ENCODE measurements around the gene IL1RAPL2. TPM values are rescaled to one million over a fixed set of nuclear protein-coding genes. Genes with fewer than 3 reads are reported as not detected.

IL1RAPL2 gene
- total RNA-seq, 4 donors from 2014 or later = 0.50 to 1.3 (median 0.67) TPM

DNA sequence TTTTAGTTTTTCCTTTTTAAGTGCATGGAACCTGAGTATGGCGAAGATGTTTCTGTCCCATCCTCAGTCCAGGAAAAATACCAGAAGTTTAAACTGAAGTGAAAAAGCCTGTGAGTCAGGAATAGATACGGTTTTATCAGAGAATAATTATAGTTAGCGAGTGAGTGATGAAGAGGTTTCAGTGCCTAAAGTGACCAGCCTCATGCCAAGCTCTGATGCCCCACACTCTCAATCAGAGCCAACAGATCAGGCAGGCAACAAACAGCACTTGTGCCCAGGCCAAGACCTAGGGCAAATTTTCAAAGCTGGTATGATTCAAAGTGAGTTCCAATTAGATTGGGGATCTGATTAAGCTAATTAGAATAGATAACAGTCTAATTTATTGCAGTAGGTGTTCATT, 1043.5 kb downstream of the IL1RAPL2 start:
- H3K9me3 ChIP-seq = no peaks in the 10 kb centered on the region
- no peaks in the 10 kb centered on the region for H3K36me3 ChIP-seq
- TF ChIP-seq POLR2A (IDR thresholded peaks at IDR 0.05; ENCODE audit: low read depth) (no peak), POLR2AphosphoS5 (IDR thresholded peaks at IDR 0.05) (no peak), EP300 (IDR thresholded peaks at IDR 0.05) (no peak)
- TF ChIP-seq, protein P1, sequence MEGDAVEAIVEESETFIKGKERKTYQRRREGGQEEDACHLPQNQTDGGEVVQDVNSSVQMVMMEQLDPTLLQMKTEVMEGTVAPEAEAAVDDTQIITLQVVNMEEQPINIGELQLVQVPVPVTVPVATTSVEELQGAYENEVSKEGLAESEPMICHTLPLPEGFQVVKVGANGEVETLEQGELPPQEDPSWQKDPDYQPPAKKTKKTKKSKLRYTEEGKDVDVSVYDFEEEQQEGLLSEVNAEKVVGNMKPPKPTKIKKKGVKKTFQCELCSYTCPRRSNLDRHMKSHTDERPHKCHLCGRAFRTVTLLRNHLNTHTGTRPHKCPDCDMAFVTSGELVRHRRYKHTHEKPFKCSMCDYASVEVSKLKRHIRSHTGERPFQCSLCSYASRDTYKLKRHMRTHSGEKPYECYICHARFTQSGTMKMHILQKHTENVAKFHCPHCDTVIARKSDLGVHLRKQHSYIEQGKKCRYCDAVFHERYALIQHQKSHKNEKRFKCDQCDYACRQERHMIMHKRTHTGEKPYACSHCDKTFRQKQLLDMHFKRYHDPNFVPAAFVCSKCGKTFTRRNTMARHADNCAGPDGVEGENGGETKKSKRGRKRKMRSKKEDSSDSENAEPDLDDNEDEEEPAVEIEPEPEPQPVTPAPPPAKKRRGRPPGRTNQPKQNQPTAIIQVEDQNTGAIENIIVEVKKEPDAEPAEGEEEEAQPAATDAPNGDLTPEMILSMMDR (IDR thresholded peaks at IDR 0.05) = no peak
- WGBS = 75% methylated on average over 3 of the region's 3 CpGs
- H3K27ac ChIP-seq (replicated peaks in 1 of 4) = no peak overlapping the region
- H3K27me3 ChIP-seq = no peaks in the 10 kb centered on the region
- no peak overlapping the region for H3K4me3 ChIP-seq
- no peaks in the 10 kb centered on the region for H3K4me1 ChIP-seq
- intact Hi-C loops (cut with DNase I) = no loop called here
- DNase-seq (ENCODE audit: extremely low spot score) = no peak

DNA sequence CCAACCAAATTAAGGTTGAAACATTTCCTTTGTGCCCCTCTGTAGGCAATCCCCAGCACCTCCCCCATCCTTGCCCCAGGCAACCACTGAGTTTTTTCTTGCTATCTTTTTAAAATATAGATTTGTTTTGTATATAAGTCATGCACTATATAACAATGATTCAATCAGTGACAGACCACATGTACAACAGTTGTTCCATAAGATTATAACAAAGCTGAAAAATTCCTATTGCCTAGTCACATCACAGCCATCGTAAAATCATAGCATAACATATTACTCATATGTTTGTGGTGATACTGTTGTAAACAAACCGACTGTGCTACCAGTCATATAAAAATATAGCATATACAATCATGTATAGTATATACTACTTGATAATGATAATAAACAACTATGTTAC, 1044.4 kb downstream of the IL1RAPL2 start:
- Histone ChIP-seq H3K4me3 (no peak overlapping the region), H3K27ac (replicated peaks in 1 of 4) (no peak overlapping the region), H3K27me3 (no peaks in the 10 kb centered on the region), H3K9me3 (no peaks in the 10 kb centered on the region), H3K36me3 (no peaks in the 10 kb centered on the region), H3K4me1 (no peaks in the 10 kb centered on the region)
- 62% methylated on average over 2 of the region's 2 CpGs for WGBS
- TF ChIP-seq POLR2A (IDR thresholded peaks at IDR 0.05; ENCODE audit: low read depth) (no peak), EP300 (IDR thresholded peaks at IDR 0.05) (no peak), POLR2AphosphoS5 (IDR thresholded peaks at IDR 0.05) (no peak)
- TF ChIP-seq, protein P1 (IDR thresholded peaks at IDR 0.05) = no peak
- DNase-seq (ENCODE audit: extremely low spot score) = no peak
- intact Hi-C loops (cut with DNase I) = no loop called here

DNA sequence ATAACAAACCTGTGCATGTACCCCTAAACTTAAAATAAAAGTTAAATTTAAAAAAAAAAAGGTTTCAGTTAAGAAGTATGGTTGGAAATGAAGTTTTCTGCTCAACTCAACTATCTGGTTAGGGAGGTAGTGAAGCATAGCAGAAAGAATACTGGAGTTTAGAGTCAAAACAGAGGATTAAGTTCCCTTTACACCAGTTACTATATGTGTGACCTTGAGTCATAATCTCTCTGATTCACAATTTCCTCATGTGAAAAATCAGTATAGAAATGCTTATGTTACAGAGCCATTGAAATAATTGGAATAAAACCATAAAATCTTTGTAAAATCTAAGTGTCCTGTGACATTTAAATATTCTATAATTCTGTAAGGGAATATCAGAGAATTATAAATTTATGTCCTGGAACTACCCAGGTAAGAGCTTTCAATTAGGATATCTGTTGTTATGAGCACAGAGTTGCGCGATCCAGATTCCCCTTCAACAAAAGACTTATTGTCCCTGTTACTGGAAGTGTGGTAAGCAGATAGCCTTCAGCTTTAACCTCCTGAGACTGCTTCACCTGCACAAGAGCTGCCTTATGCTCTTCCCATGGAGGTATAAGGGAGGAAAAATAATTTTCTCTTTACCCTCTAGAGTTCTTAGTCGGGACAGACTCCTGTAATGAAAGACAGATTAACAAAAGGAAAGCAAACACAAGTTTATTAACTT, 1052.5 kb downstream of the IL1RAPL2 start:
- no peak overlapping the region for H3K27ac ChIP-seq (replicated peaks in 1 of 4)
- no peak for DNase-seq (ENCODE audit: extremely low spot score)
- H3K4me3 ChIP-seq = no peak overlapping the region
- peaks cover 0 to 4% (median 0%) of the 10 kb centered on the region in 4 donors for H3K27me3 ChIP-seq
- intact Hi-C loops (cut with DNase I) = no loop called here
- H3K36me3 ChIP-seq = no peaks in the 10 kb centered on the region
- H3K9me3 ChIP-seq = no peaks in the 10 kb centered on the region
- WGBS = 77% methylated on average over 3 of the region's 3 CpGs
- TF ChIP-seq, protein P1 (IDR thresholded peaks at IDR 0.05) = no peak
- TF ChIP-seq POLR2A (IDR thresholded peaks at IDR 0.05; ENCODE audit: low read depth) (no peak), EP300 (IDR thresholded peaks at IDR 0.05) (no peak), POLR2AphosphoS5 (IDR thresholded peaks at IDR 0.05) (no peak)
- H3K4me1 ChIP-seq = no peaks in the 10 kb centered on the region

GRCh38 chrX:105634180-105634579, 1068.2 kb downstream of the IL1RAPL2 start:
- Histone ChIP-seq H3K27ac (replicated peaks in 1 of 4) (no peak overlapping the region), H3K4me1 (no peaks in the 10 kb centered on the region), H3K4me3 (no peak overlapping the region), H3K9me3 (no peaks in the 10 kb centered on the region), H3K36me3 (no peaks in the 10 kb centered on the region), H3K27me3 (no peaks in the 10 kb centered on the region)
- intact Hi-C loops (cut with DNase I) = no loop called here
- DNase-seq (ENCODE audit: extremely low spot score) = no peak
- TF ChIP-seq, protein P1 (IDR thresholded peaks at IDR 0.05) = no peak
- TF ChIP-seq EP300 (IDR thresholded peaks at IDR 0.05) (no peak), POLR2AphosphoS5 (IDR thresholded peaks at IDR 0.05) (no peak), POLR2A (IDR thresholded peaks at IDR 0.05; ENCODE audit: low read depth) (no peak)

DNA sequence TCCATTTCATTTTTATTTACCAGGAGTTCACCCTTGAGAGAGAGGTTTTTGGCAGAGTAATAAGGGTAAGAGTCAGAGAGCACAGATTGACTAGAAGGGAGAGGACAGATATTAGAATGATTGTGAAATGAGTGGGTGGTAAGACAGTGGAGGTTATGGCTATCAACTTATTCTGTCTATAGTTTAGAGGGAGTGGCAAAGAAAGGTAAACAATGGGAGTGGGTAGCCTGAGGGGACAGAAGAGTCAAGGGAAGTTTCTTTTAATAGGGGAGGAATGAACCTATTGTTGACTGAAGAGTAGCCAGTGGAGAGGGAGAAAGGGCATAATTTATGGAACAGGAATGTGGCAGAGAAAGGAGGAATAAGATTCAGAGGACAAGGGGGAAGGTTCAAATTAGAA, 1069.8 kb downstream of the IL1RAPL2 start:
- Histone ChIP-seq H3K27me3 (no peaks in the 10 kb centered on the region), H3K36me3 (no peaks in the 10 kb centered on the region), H3K4me3 (no peak overlapping the region), H3K9me3 (no peaks in the 10 kb centered on the region), H3K4me1 (no peaks in the 10 kb centered on the region), H3K27ac (replicated peaks in 1 of 4) (no peak overlapping the region)
- DNase-seq (ENCODE audit: extremely low spot score) = no peak
- intact Hi-C loops (cut with DNase I) = no loop called here
- TF ChIP-seq, protein P1 (IDR thresholded peaks at IDR 0.05) = no peak
- TF ChIP-seq EP300 (IDR thresholded peaks at IDR 0.05) (no peak), POLR2AphosphoS5 (IDR thresholded peaks at IDR 0.05) (no peak)

Measured in esophagus muscularis mucosa (tissue), 4 donors.